Type B pancreatic cell (in vitro differentiated cells): ENCODE data around the gene CCNC. TPM values are rescaled to one million over a fixed set of nuclear protein-coding genes. Genes with fewer than 3 reads are reported as not detected.
"Not testable (repeated sequence)": the region's sequence is repeated elsewhere in the genome, so short reads cannot be mapped to it uniquely, and the experiment has no call there.

Experiments
- DNase-seq: peaks from one replicate; pipeline ENCODE4 v3.0.0; 2021; ENCODE audit warnings: mixed read lengths; ENCODE audit not compliant: unreplicated experiment; ENCODE audit errors: extremely low spot score
- H3K27ac Mint-ChIP-seq: 2 replicates; pipeline ENCODE4 v1.8.0; 2021; ENCODE audit warnings: mild to moderate bottlenecking, mixed read lengths
- H3K27me3 Mint-ChIP-seq: 2 replicates; pipeline ENCODE4 v1.8.0; 2021; ENCODE audit warnings: mixed read lengths
- H3K36me3 Mint-ChIP-seq: 2 replicates; pipeline ENCODE4 v1.8.0; 2021; ENCODE audit warnings: mixed read lengths
- H3K4me1 Mint-ChIP-seq: one replicate; pipeline ENCODE4 v1.8.0; 2021; ENCODE audit warnings: mixed read lengths; ENCODE audit not compliant: unreplicated experiment
- H3K4me3 Mint-ChIP-seq: 2 replicates; pipeline ENCODE4 v1.8.0; 2021; ENCODE audit warnings: mild to moderate bottlenecking, mixed read lengths
- H3K9me3 Mint-ChIP-seq: 2 replicates; pipeline ENCODE4 v1.8.0; 2021; ENCODE audit warnings: mixed read lengths
- CTCF ChIP-seq: fragments of 200-600 bp; sonication (generic); conservative IDR thresholded peaks from 2 replicates; pipeline ENCODE4 v1.5.0; 2021; ENCODE audit warnings: antibody characterized with exemption, mild to moderate bottlenecking
- total RNA-seq: library from RNA; stranded (reverse); gene quantifications from 2 replicates; pipeline ENCODE4 v1.2.1, GENCODE V29; 2021; ENCODE audit warnings: low replicate concordance

The CCNC gene
- total RNA-seq, 1 donor from 2014 or later: 52.0 TPM

- H3K27ac Mint-ChIP-seq: no peak overlapping the region
- no peak for TF ChIP-seq CTCF
- peak overlapping the region; percentile 72 for H3K4me3 Mint-ChIP-seq
- peaks cover 97% of the 10 kb centered on the region for H3K27me3 Mint-ChIP-seq
- H3K36me3 Mint-ChIP-seq: no peaks in the 10 kb centered on the region
- peaks cover 5% of the 10 kb centered on the region for H3K4me1 Mint-ChIP-seq
- no peaks in the 10 kb centered on the region for H3K9me3 Mint-ChIP-seq
- no peak for DNase-seq
These were observed 36.0 kb upstream of the CCNC start for GRCh38 chr6:99604166-99605073.

- H3K9me3 Mint-ChIP-seq: no peaks in the 10 kb centered on the region
- DNase-seq: peak; percentile 76
These were observed 35.1 kb upstream of the CCNC start for GRCh38 chr6:99603421-99604165.

GRCh38 chr6:99602520-99603420, 34.3 kb upstream of the CCNC start:
- H3K27ac Mint-ChIP-seq: no peak overlapping the region
- TF ChIP-seq CTCF: no peak
- H3K4me3 Mint-ChIP-seq: peak overlapping the region; percentile 78

More at GRCh38 chr6:99603421-99604165, 35.1 kb upstream of the CCNC start:
- Mint-ChIP-seq H3K36me3 (no peaks in the 10 kb centered on the region), H3K4me1 (peaks cover 5% of the 10 kb centered on the region), H3K4me3 (peak overlapping the region; percentile 72), H3K27me3 (peaks cover 97% of the 10 kb centered on the region), H3K27ac (no peak overlapping the region)
- no peak for TF ChIP-seq CTCF

GRCh38 chr6:99594696-99595095, 26.2 kb upstream of the CCNC start:
- not testable (repeated sequence) for H3K4me3 Mint-ChIP-seq, DNase-seq, H3K27ac Mint-ChIP-seq, H3K36me3 Mint-ChIP-seq, H3K4me1 Mint-ChIP-seq, H3K9me3 Mint-ChIP-seq
- peaks cover 98% of the 10 kb centered on the region for H3K27me3 Mint-ChIP-seq

More at GRCh38 chr6:99602520-99603420, 34.3 kb upstream of the CCNC start:
- no peaks in the 10 kb centered on the region for H3K36me3 Mint-ChIP-seq
- H3K27me3 Mint-ChIP-seq: peaks cover 97% of the 10 kb centered on the region
- no peak for DNase-seq
- no peaks in the 10 kb centered on the region for H3K9me3 Mint-ChIP-seq
- H3K4me1 Mint-ChIP-seq: peaks cover 5% of the 10 kb centered on the region

GRCh38 chr6:99592900-99593299, 24.4 kb upstream of the CCNC start:
- Mint-ChIP-seq H3K27me3 (peaks cover 99% of the 10 kb centered on the region), H3K9me3 (no peaks in the 10 kb centered on the region), H3K4me3 (no peak overlapping the region), H3K4me1 (peaks cover 3% of the 10 kb centered on the region), H3K36me3 (no peaks in the 10 kb centered on the region), H3K27ac (no peak overlapping the region)
- TF ChIP-seq CTCF: no peak
- no peak for DNase-seq
